Thyroid gland (tissue), 4 donors: ENCODE data around the gene KAZN. TPM values are rescaled to one million over a fixed set of nuclear protein-coding genes. Genes with fewer than 3 reads are reported as not detected.

Source experiments
- DNase-seq, 2 donors: peaks; one replicate each; pipeline ENCODE4 v3.0.0-alpha.2; 2019
- H3K27ac ChIP-seq, 3 donors: fragments of 200-600 bp; sonication (generic); 1 replicate in 2 of 3; 2 replicates in 1 of 3; pipeline ENCODE4 v1.5.1; 2016 to 2019; ENCODE audit warnings: mild to moderate bottlenecking in 1 of 3, moderate library complexity in 1 of 3
- H3K27me3 ChIP-seq: fragments of 200-600 bp; sonication (generic); one replicate; pipeline ENCODE4 v1.5.1; 2019
- H3K36me3 ChIP-seq, 2 donors: fragments of 200-600 bp; sonication (generic); one replicate each; pipeline ENCODE4 v1.5.1; 2016 to 2019
- H3K4me1 ChIP-seq, 2 donors: fragments of 200-600 bp; sonication (generic); one replicate each; pipeline ENCODE4 v1.5.1; 2017 to 2019
- H3K4me3 ChIP-seq, 3 donors: fragments of 200-600 bp; sonication (generic); replicated peaks in 1 of 3; 1 replicate in 2 of 3; 2 replicates in 1 of 3; pipeline ENCODE4 v1.5.1; 2016; ENCODE audit warnings: mild to moderate bottlenecking in 1 of 3
- H3K9me3 ChIP-seq: fragments of 200-600 bp; sonication (generic); one replicate; pipeline ENCODE4 v1.5.1; 2017
- CTCF ChIP-seq, 6 experiments: fragments of 200-600 bp in 3 of 6; fragments of 450-650 bp in 3 of 6; sonication (generic) in 3 of 6; IDR thresholded peaks; one replicate each; pipeline ENCODE4 v1.5.1; 2016 to 2019; ENCODE audit warnings: antibody characterized with exemption in 6 of 6, mild to moderate bottlenecking in 2 of 6, inconsistent platforms in 1 of 6, moderate library complexity in 1 of 6
- POLR2A ChIP-seq, 2 donors: fragments of 450-650 bp; IDR thresholded peaks; one replicate each; pipeline ENCODE4 v1.6.1; 2017; ENCODE audit warnings: antibody characterized with exemption in 2 of 2, mild to moderate bottlenecking in 2 of 2, moderate library complexity in 1 of 2
- WGBS, 2 donors: methylation state at CpG; one replicate each; pipeline ENCODE4 v1.1.5; 2017; 5-methylcytosine and 5-hydroxymethylcytosine counted together
- intact Hi-C: fragments of 100-400 bp; cut with DNase I; formaldehyde crosslinking; loops from one replicate; pipeline ENCODE4 v1.15.1; 2023
- total RNA-seq, 4 donors: library from RNA; depleted of rRNA; stranded (reverse); fragments of >200 nt; gene quantifications; one replicate each; pipeline ENCODE4 v1.2.3, GENCODE V29; 2016

The KAZN gene
- total RNA-seq, 4 donors from 2014 or later: 14.8 to 28.6 (median 18.2) TPM

GRCh38 chr1:14827870-14828269 is 229.4 kb downstream of the KAZN start:
- TF ChIP-seq POLR2A (IDR thresholded peaks at IDR 0.05) (no peak), CTCF (IDR thresholded peaks at IDR 0.05) (no peak)
- Histone ChIP-seq H3K36me3 (no peaks in the 10 kb centered on the region), H3K27me3 (no peaks in the 10 kb centered on the region), H3K4me1 (no peaks in the 10 kb centered on the region), H3K9me3 (no peaks in the 10 kb centered on the region), H3K4me3 (no peak overlapping the region), H3K27ac (no peak overlapping the region)
- intact Hi-C loops: no loop called here
- WGBS, 2 donors: 83 to 95% methylated on average over 4 of the region's 4 CpGs
- no peak for DNase-seq

- H3K4me1 ChIP-seq: no peaks in the 10 kb centered on the region
- 58 to 90% methylated on average over 4 of the region's 4 CpGs for WGBS, 2 donors
- H3K27me3 ChIP-seq: no peaks in the 10 kb centered on the region
- no peak for TF ChIP-seq POLR2A (IDR thresholded peaks at IDR 0.05)
- TF ChIP-seq CTCF (IDR thresholded peaks at IDR 0.05): no peak
- no peak overlapping the region for H3K27ac ChIP-seq
- H3K36me3 ChIP-seq: no peaks in the 10 kb centered on the region
- no peak for DNase-seq
- intact Hi-C loops: no loop called here
- H3K4me3 ChIP-seq: no peak overlapping the region
- H3K9me3 ChIP-seq: no peaks in the 10 kb centered on the region
Measured at GRCh38 chr1:14828665-14829064, 230.2 kb downstream of the KAZN start.

GRCh38 chr1:14835725-14836124 is 237.2 kb downstream of the KAZN start:
- Histone ChIP-seq H3K4me3 (no peak overlapping the region), H3K27me3 (no peaks in the 10 kb centered on the region), H3K36me3 (no peaks in the 10 kb centered on the region), H3K9me3 (no peaks in the 10 kb centered on the region), H3K4me1 (no peaks in the 10 kb centered on the region), H3K27ac (no peak overlapping the region)
- intact Hi-C loops: no loop called here
- TF ChIP-seq CTCF (IDR thresholded peaks at IDR 0.05): no peak
- no peak for TF ChIP-seq POLR2A (IDR thresholded peaks at IDR 0.05)
- 68 to 79% methylated on average over 5 of the region's 5 CpGs for WGBS, 2 donors
- no peak for DNase-seq

GRCh38 chr1:14836426-14837140 is 238.1 kb downstream of the KAZN start:
- Histone ChIP-seq H3K27me3 (no peaks in the 10 kb centered on the region), H3K36me3 (no peaks in the 10 kb centered on the region), H3K4me3 (no peak overlapping the region), H3K4me1 (no peaks in the 10 kb centered on the region), H3K9me3 (no peaks in the 10 kb centered on the region), H3K27ac (no peak overlapping the region)
- 87 to 92% methylated on average over 10 of the region's 10 CpGs for WGBS, 2 donors
- TF ChIP-seq CTCF (IDR thresholded peaks at IDR 0.05) (no peak), POLR2A (IDR thresholded peaks at IDR 0.05) (no peak)
- DNase-seq: no peak
- intact Hi-C loops: no loop called here

GRCh38 chr1:14840374-14840773 is 241.9 kb downstream of the KAZN start:
- no peak overlapping the region for H3K27ac ChIP-seq
- H3K27me3 ChIP-seq: no peaks in the 10 kb centered on the region
- H3K36me3 ChIP-seq: no peaks in the 10 kb centered on the region
- no peaks in the 10 kb centered on the region for H3K4me1 ChIP-seq
- DNase-seq: no peak
- WGBS, 2 donors: 97 to 98% methylated on average over 7 of the region's 7 CpGs
- H3K4me3 ChIP-seq: no peak overlapping the region
- intact Hi-C loops: no loop called here
- no peaks in the 10 kb centered on the region for H3K9me3 ChIP-seq
- TF ChIP-seq POLR2A (IDR thresholded peaks at IDR 0.05): no peak
- no peak for TF ChIP-seq CTCF (IDR thresholded peaks at IDR 0.05)
